Thyroid gland (tissue), 4 donors: ENCODE results near the gene EFCC1. TPM values are rescaled to one million over a fixed set of nuclear protein-coding genes. Genes with fewer than 3 reads are reported as not detected.

ENCODE experiments used
- DNase-seq, 2 donors: peaks; one replicate each; pipeline ENCODE4 v3.0.0-alpha.2; 2019
- H3K27ac ChIP-seq, 3 donors: fragments of 200-600 bp; sonication (generic); 1 replicate in 2 of 3; 2 replicates in 1 of 3; pipeline ENCODE4 v1.5.1; 2016 to 2019; ENCODE audit warnings: mild to moderate bottlenecking in 1 of 3, moderate library complexity in 1 of 3
- H3K27me3 ChIP-seq: fragments of 200-600 bp; sonication (generic); one replicate; pipeline ENCODE4 v1.5.1; 2019
- H3K36me3 ChIP-seq, 2 donors: fragments of 200-600 bp; sonication (generic); one replicate each; pipeline ENCODE4 v1.5.1; 2016 to 2019
- H3K4me1 ChIP-seq, 2 donors: fragments of 200-600 bp; sonication (generic); one replicate each; pipeline ENCODE4 v1.5.1; 2017 to 2019
- H3K4me3 ChIP-seq, 3 donors: fragments of 200-600 bp; sonication (generic); replicated peaks in 1 of 3; 1 replicate in 2 of 3; 2 replicates in 1 of 3; pipeline ENCODE4 v1.5.1; 2016; ENCODE audit warnings: mild to moderate bottlenecking in 1 of 3
- H3K9me3 ChIP-seq: fragments of 200-600 bp; sonication (generic); one replicate; pipeline ENCODE4 v1.5.1; 2017
- POLR2A ChIP-seq, 2 donors: fragments of 450-650 bp; IDR thresholded peaks; one replicate each; pipeline ENCODE4 v1.6.1; 2017; ENCODE audit warnings: antibody characterized with exemption in 2 of 2, mild to moderate bottlenecking in 2 of 2, moderate library complexity in 1 of 2
- WGBS, 2 donors: methylation state at CpG; one replicate each; pipeline ENCODE4 v1.1.5; 2017; 5-methylcytosine and 5-hydroxymethylcytosine counted together
- intact Hi-C: fragments of 100-400 bp; cut with DNase I; formaldehyde crosslinking; loops from one replicate; pipeline ENCODE4 v1.15.1; 2023
- total RNA-seq, 4 donors: library from RNA; depleted of rRNA; stranded (reverse); fragments of >200 nt; gene quantifications; one replicate each; pipeline ENCODE4 v1.2.3, GENCODE V29; 2016
- TF ChIP-seq, protein P1 (sequence below), 6 experiments: fragments of 200-600 bp in 3 of 6; fragments of 450-650 bp in 3 of 6; sonication (generic) in 3 of 6; IDR thresholded peaks; one replicate each; pipeline ENCODE4 v1.5.1; 2016 to 2019; ENCODE audit warnings: antibody characterized with exemption in 6 of 6, mild to moderate bottlenecking in 2 of 6, inconsistent platforms in 1 of 6, moderate library complexity in 1 of 6

Gene EFCC1
- total RNA-seq, 4 donors from 2014 or later: 3.6 to 16.8 (median 9.9) TPM

DNA sequence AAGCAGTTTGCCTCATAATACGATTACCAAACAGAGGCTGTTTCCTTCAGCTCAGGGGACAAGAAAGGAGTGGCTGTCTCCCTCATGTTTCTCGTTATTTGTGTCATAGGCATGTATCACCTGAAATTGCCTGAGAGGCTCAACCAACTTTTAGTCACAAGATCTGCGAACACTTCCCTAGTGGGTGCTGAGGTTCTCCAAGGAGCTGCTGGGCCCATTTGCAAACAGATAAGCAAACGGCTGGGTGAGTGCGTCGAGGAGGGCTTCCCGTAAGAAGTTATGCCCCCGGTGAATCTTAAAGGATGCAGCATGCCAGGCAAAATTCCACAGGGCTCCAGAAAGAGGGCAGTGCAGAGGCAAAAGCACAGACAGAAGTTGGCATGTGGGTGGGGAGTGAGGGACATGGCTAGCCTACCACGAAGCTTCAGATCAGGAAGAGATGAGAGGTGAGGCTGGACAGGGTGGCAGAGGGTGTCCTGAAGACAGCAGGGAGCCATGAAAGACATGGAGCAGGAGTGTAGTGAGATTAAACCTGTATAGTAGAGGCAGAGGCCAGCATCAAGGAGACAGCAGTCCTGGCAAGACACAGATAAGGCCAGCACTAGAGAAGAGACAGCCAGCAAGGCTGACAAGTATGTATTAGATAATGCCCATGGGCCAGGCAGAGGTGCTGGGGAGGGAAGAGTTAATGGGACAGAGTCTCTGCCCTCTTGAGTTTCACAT, 55.5 kb downstream of the EFCC1 start:
- H3K27ac ChIP-seq: no peak overlapping the region
- 68 to 75% methylated on average over 9 of the region's 9 CpGs for WGBS, 2 donors

DNA sequence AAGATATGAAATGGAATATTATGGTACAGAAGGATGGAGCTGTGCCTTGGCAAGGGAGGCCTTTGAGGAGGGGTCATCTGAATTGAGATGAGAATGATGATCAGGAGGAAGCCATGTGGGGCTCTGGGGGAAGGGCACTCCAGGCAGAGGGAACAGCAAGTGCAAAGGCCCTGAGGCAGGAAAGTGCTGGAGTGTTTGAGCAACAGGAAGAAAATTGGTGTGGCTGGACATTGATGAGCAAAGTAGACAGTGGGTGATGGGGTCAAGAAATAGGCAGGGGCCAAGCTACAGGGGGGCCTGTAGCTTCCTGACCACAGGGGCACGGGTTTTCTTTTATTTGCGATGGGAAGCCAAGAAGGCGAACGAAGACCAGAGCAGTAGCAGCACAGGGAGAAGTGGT, 56.1 kb downstream of the EFCC1 start:
- WGBS, 2 donors: 94% methylated on average over 4 of the region's 4 CpGs
- Histone ChIP-seq H3K36me3 (no peaks in the 10 kb centered on the region), H3K9me3 (no peaks in the 10 kb centered on the region), H3K27ac (no peak overlapping the region), H3K27me3 (no peaks in the 10 kb centered on the region), H3K4me3 (no peak overlapping the region), H3K4me1 (peaks cover 24 to 34% of the 10 kb centered on the region in 2 donors)
- no peak for DNase-seq
- intact Hi-C loops: loop anchor here (5.0 to 10.0 kb wide), 2 partner anchors 60 to 188 kb away; partner anchors contain the start of gene COPG1
- TF ChIP-seq POLR2A (IDR thresholded peaks at IDR 0.05): no peak
- TF ChIP-seq, protein P1, sequence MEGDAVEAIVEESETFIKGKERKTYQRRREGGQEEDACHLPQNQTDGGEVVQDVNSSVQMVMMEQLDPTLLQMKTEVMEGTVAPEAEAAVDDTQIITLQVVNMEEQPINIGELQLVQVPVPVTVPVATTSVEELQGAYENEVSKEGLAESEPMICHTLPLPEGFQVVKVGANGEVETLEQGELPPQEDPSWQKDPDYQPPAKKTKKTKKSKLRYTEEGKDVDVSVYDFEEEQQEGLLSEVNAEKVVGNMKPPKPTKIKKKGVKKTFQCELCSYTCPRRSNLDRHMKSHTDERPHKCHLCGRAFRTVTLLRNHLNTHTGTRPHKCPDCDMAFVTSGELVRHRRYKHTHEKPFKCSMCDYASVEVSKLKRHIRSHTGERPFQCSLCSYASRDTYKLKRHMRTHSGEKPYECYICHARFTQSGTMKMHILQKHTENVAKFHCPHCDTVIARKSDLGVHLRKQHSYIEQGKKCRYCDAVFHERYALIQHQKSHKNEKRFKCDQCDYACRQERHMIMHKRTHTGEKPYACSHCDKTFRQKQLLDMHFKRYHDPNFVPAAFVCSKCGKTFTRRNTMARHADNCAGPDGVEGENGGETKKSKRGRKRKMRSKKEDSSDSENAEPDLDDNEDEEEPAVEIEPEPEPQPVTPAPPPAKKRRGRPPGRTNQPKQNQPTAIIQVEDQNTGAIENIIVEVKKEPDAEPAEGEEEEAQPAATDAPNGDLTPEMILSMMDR (IDR thresholded peaks at IDR 0.05): no peak

More for the DNA sequence above, 55.5 kb downstream of the EFCC1 start:
- Histone ChIP-seq H3K9me3 (no peaks in the 10 kb centered on the region), H3K4me3 (no peak overlapping the region), H3K27me3 (no peaks in the 10 kb centered on the region), H3K4me1 (peaks cover 30 to 40% of the 10 kb centered on the region in 2 donors), H3K36me3 (no peaks in the 10 kb centered on the region)
- no peak for DNase-seq
- intact Hi-C loops: loop anchor here (5.0 to 10.0 kb wide), 2 partner anchors 61 to 188 kb away; partner anchors contain the start of gene COPG1
- TF ChIP-seq POLR2A (IDR thresholded peaks at IDR 0.05): no peak
- TF ChIP-seq, protein P1 (IDR thresholded peaks at IDR 0.05): no peak

DNA sequence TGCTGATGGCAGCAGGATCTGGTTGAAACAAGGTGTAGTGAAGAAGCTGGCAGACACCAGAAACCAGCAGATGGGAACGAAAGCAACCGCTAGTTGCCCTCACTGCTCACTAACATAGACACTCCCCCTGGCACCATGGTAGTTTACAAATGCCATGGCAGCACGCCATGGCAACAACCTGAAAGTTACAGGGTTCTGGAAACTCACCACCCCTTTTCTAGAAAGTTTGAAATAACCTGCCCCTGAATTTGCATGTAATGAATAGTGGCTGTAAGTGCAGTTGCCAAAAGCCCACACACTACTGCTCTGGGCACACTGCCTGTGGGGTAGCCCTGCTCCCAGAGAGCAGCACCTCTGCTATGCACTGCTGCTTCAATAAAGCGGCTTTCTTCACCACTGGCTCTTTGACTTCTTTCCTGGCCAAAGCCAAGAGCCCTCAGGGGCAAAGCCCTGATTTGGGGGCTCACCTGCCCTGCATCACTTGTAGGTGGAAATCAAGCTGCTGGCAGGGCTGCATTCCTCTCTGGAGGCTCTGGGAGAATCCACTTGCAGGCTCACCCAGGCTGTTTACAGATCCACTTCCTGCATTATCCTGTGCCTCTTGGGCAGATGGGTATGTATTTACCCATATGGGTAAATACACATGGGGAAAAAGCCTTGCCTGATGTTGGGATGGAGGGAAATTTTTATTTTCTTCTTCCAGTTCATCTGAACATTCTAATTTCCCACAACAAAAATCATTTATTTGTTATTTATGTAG, 57.5 kb downstream of the EFCC1 start:
- Histone ChIP-seq H3K4me1 (peaks cover 15 to 20% of the 10 kb centered on the region in 2 donors), H3K27ac (peak overlapping the region in 1 of 3 donors; percentile 27), H3K36me3 (no peaks in the 10 kb centered on the region), H3K9me3 (no peaks in the 10 kb centered on the region), H3K27me3 (no peaks in the 10 kb centered on the region), H3K4me3 (no peak overlapping the region)
- TF ChIP-seq, protein P1 (IDR thresholded peaks at IDR 0.05): no peak
- no peak for TF ChIP-seq POLR2A (IDR thresholded peaks at IDR 0.05)
- peak; percentile 73 to 84 for DNase-seq
- intact Hi-C loops: loop anchor here (5.0 to 10.0 kb wide), 2 partner anchors 59 to 186 kb away; partner anchors contain the start of gene COPG1
- WGBS, 2 donors: 35 to 39% methylated on average over 3 to 4 of the region's 4 CpGs

DNA sequence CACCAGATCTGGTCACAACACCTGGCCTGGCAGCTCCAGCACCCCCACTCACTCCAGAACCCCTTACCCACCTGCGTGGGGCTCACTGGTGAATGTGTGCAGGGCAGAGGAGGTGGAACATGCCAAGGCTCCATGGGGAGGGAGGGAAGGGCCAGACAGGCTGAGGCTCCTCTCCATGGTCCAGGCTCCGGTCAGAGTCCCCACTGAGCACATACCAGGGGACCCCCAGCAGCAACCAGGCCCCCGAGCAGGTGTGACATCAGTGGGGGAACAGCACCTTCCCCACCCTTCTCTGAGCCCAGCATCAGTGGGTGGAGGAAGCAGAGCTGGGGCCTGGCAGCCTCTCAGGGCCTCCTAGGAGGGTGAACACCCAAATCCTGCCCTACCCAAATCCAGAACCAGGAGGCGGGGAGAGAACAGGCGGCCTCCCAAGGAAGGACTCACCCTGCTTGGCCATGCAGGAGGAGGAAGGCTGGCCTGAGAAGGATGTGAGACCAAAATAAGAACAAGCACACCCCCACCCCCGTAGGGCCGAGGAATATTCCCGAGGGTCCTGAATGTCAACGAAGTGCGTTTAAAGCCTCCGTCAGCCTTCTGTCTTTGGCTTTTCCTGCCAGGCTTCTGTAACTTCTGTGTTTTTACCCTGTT, 58.3 kb downstream of the EFCC1 start:
- no peaks in the 10 kb centered on the region for H3K9me3 ChIP-seq
- WGBS, 2 donors: 58 to 71% methylated on average over 10 to 11 of the region's 11 CpGs
- no peaks in the 10 kb centered on the region for H3K27me3 ChIP-seq
- peaks cover 14 to 20% of the 10 kb centered on the region in 2 donors for H3K4me1 ChIP-seq
- DNase-seq: no peak
- no peak for TF ChIP-seq POLR2A (IDR thresholded peaks at IDR 0.05)
- TF ChIP-seq, protein P1 (IDR thresholded peaks at IDR 0.05): no peak
- no peaks in the 10 kb centered on the region for H3K36me3 ChIP-seq
- H3K27ac ChIP-seq: no peak overlapping the region
- intact Hi-C loops: loop anchor here (5.0 to 10.0 kb wide), 2 partner anchors 58 to 185 kb away; partner anchors contain the start of gene COPG1
- H3K4me3 ChIP-seq: no peak overlapping the region
